ENCODE data around the gene IBTK.
"Not testable (repeated sequence)": the region's sequence is repeated elsewhere in the genome, so short reads cannot be mapped to it uniquely, and the experiment has no call there.

The IBTK gene

GRCh38 chr6:82259389-82259788, 11.8 kb upstream of the IBTK start:
- no peak overlapping the region for H3K4me3 ChIP-seq (ENCODE audit: low read depth, low read length)
- no peak for DNase-seq (ENCODE audit: low read depth)
- TF ChIP-seq CTCF (IDR thresholded peaks at IDR 0.05; ENCODE audit: low read depth, low read length, missing control alignments), result no peak

GRCh38 chr6:82257088-82257774, 9.7 kb upstream of the IBTK start:
- DNase-seq (ENCODE audit: low read depth), result no peak
- no peak overlapping the region for H3K4me3 ChIP-seq (ENCODE audit: low read depth, low read length)
- no peak for TF ChIP-seq CTCF (IDR thresholded peaks at IDR 0.05; ENCODE audit: low read depth, low read length, missing control alignments)

- not testable (repeated sequence) for DNase-seq (ENCODE audit: low read depth); H3K4me3 ChIP-seq (ENCODE audit: low read depth, low read length)
Observed at GRCh38 chr6:82254722-82255121, 7.2 kb upstream of the IBTK start.

- no peak for DNase-seq (ENCODE audit: low read depth)
- no peak for TF ChIP-seq CTCF (IDR thresholded peaks at IDR 0.05; ENCODE audit: low read depth, low read length, missing control alignments)
Observed at GRCh38 chr6:82251942-82252341, 4.4 kb upstream of the IBTK start.

GRCh38 chr6:82249381-82250253, 2.1 kb upstream of the IBTK start:
- no peak for DNase-seq (ENCODE audit: low read depth)
- no peak for TF ChIP-seq CTCF (IDR thresholded peaks at IDR 0.05; ENCODE audit: low read depth, low read length, missing control alignments)
- no peak overlapping the region for H3K4me3 ChIP-seq (ENCODE audit: low read depth, low read length)

More at GRCh38 chr6:82251942-82252341, 4.4 kb upstream of the IBTK start:
- no peak overlapping the region for H3K4me3 ChIP-seq (ENCODE audit: low read depth, low read length)

GRCh38 chr6:82248273-82248735, 760 bp upstream of the IBTK start:
- H3K4me3 ChIP-seq (ENCODE audit: low read depth, low read length), result peak overlapping the region; percentile 96
- DNase-seq (ENCODE audit: low read depth), result no peak
- peak; percentile 6 for TF ChIP-seq CTCF (IDR thresholded peaks at IDR 0.05; ENCODE audit: low read depth, low read length, missing control alignments)

- peak overlapping the region; percentile 96 for H3K4me3 ChIP-seq (ENCODE audit: low read depth, low read length)
- DNase-seq (ENCODE audit: low read depth), result no peak
- no peak for TF ChIP-seq CTCF (IDR thresholded peaks at IDR 0.05; ENCODE audit: low read depth, low read length, missing control alignments)
Observed at GRCh38 chr6:82246802-82247504, 591 bp downstream of the IBTK start.
